Activated CD8-positive, alpha-beta memory T cell treated with anti-CD3 and anti-CD28 coated beads, Interleukin-2, amount 10 ng/mL, durations not matched to agents 7 days and 5 days (primary cell): ENCODE measurements around the gene GPR37. TPM values are rescaled to one million over a fixed set of nuclear protein-coding genes. Genes with fewer than 3 reads are reported as not detected.

ENCODE experiments used
- ATAC-seq: fragments of 150-1000 bp; cut with Tn5 transposase; one replicate; pipeline ENCODE4 v1.10.0; 2021; ENCODE audit warnings: moderate library complexity
- CTCF ChIA-PET: fragments of 350-600 bp; sonication (Branson Sonifier 250); formaldehyde crosslinking; loops from one replicate; lab custom pipeline; 2021; ENCODE audit warnings: antibody characterized with exemption; lab: Charles Lee
- DNase-seq: peaks from one replicate; pipeline ENCODE4 v3.0.0-alpha.2; 2020
- H3K27ac Mint-ChIP-seq: one replicate; pipeline ENCODE4 v1.8.0; 2021; ENCODE audit warnings: mild to moderate bottlenecking, mixed read lengths
- H3K27me3 Mint-ChIP-seq: one replicate; pipeline ENCODE4 v1.8.0; 2021; ENCODE audit warnings: mixed read lengths
- H3K36me3 Mint-ChIP-seq: one replicate; pipeline ENCODE4 v1.8.0; 2021; ENCODE audit warnings: mild to moderate bottlenecking, mixed read lengths
- H3K4me1 Mint-ChIP-seq: one replicate; pipeline ENCODE4 v1.8.0; 2021; ENCODE audit warnings: mixed read lengths
- H3K4me3 Mint-ChIP-seq: one replicate; pipeline ENCODE4 v1.8.0; 2021; ENCODE audit warnings: mild to moderate bottlenecking, moderate library complexity, mixed read lengths
- H3K9me3 Mint-ChIP-seq: one replicate; pipeline ENCODE4 v1.8.0; 2022; ENCODE audit warnings: low read depth, mixed read lengths
- total RNA-seq, 2 experiments: library from RNA; stranded (reverse); gene quantifications; one replicate each; pipeline ENCODE4 v1.2.3, GENCODE V29; 2021

GPR37 gene
- total RNA-seq: not detected

GRCh38 chr7:124765401-124766352 is at the start of gene GPR37:
Gene GPR37 (minus strand): TSS chr7:124765792. CDS start chr7:124764976, 816 bp downstream.
- Mint-ChIP-seq H3K9me3 (no peaks in the 10 kb centered on the region), H3K27ac (no peak within 1 kb of the TSS), H3K27me3 (peaks cover 60% of the 10 kb centered on the region), H3K4me1 (peaks cover 12% of the 10 kb centered on the region), H3K4me3 (peak within 1 kb of the TSS; percentile 64), H3K36me3 (no peaks in the 10 kb centered on the region)
- peak; percentile 69 for ATAC-seq
- peak; percentile 55 for DNase-seq
- CTCF ChIA-PET: no interaction called here

- Mint-ChIP-seq H3K36me3 (no peaks in the 10 kb centered on the region), H3K27me3 (peaks cover 10% of the 10 kb centered on the region), H3K4me1 (no peaks in the 10 kb centered on the region), H3K9me3 (no peaks in the 10 kb centered on the region), H3K27ac (no peak overlapping the region), H3K4me3 (no peak overlapping the region)
- CTCF ChIA-PET: no interaction called here
- DNase-seq (no peak), ATAC-seq (no peak)
These were observed 48.6 kb upstream of the GPR37 start for GRCh38 chr7:124813994-124814798.

GRCh38 chr7:124812764-124813163 is 47.2 kb upstream of the GPR37 start:
- Mint-ChIP-seq H3K36me3 (no peaks in the 10 kb centered on the region), H3K9me3 (no peaks in the 10 kb centered on the region), H3K4me1 (no peaks in the 10 kb centered on the region), H3K4me3 (no peak overlapping the region), H3K27ac (no peak overlapping the region), H3K27me3 (peaks cover 10% of the 10 kb centered on the region)
- ATAC-seq (no peak), DNase-seq (no peak)
- CTCF ChIA-PET: no interaction called here

GRCh38 chr7:124811341-124811740 is 45.7 kb upstream of the GPR37 start:
- Mint-ChIP-seq H3K27me3 (peaks cover 10% of the 10 kb centered on the region), H3K9me3 (no peaks in the 10 kb centered on the region), H3K4me3 (no peak overlapping the region), H3K4me1 (no peaks in the 10 kb centered on the region), H3K27ac (no peak overlapping the region), H3K36me3 (no peaks in the 10 kb centered on the region)
- CTCF ChIA-PET: no interaction called here
- no peak for ATAC-seq
- DNase-seq: no peak

GRCh38 chr7:124810605-124811004 is 45.0 kb upstream of the GPR37 start:
- CTCF ChIA-PET: no interaction called here
- Mint-ChIP-seq H3K27me3 (peaks cover 10% of the 10 kb centered on the region), H3K36me3 (no peaks in the 10 kb centered on the region), H3K4me3 (no peak overlapping the region), H3K4me1 (no peaks in the 10 kb centered on the region), H3K27ac (no peak overlapping the region), H3K9me3 (no peaks in the 10 kb centered on the region)
- ATAC-seq (no peak), DNase-seq (no peak)

GRCh38 chr7:124808206-124808605 is 42.6 kb upstream of the GPR37 start:
- Mint-ChIP-seq H3K4me1 (no peaks in the 10 kb centered on the region), H3K9me3 (no peaks in the 10 kb centered on the region), H3K4me3 (no peak overlapping the region), H3K27me3 (peaks cover 6% of the 10 kb centered on the region), H3K27ac (no peak overlapping the region), H3K36me3 (no peaks in the 10 kb centered on the region)
- no peak for DNase-seq
- no peak for ATAC-seq
- CTCF ChIA-PET: no interaction called here

GRCh38 chr7:124801330-124801895 is 35.8 kb upstream of the GPR37 start:
- ATAC-seq (no peak), DNase-seq (no peak)
- Mint-ChIP-seq H3K4me3 (no peak overlapping the region), H3K36me3 (no peaks in the 10 kb centered on the region), H3K27me3 (no peaks in the 10 kb centered on the region), H3K9me3 (no peaks in the 10 kb centered on the region), H3K4me1 (no peaks in the 10 kb centered on the region), H3K27ac (no peak overlapping the region)
- CTCF ChIA-PET: no interaction called here

- no peaks in the 10 kb centered on the region for H3K36me3 Mint-ChIP-seq
- no peaks in the 10 kb centered on the region for H3K4me1 Mint-ChIP-seq
- CTCF ChIA-PET: no interaction called here
- H3K27ac Mint-ChIP-seq: no peak overlapping the region
- DNase-seq (no peak), ATAC-seq (no peak)
- no peaks in the 10 kb centered on the region for H3K27me3 Mint-ChIP-seq
- H3K4me3 Mint-ChIP-seq: no peak overlapping the region
- peaks cover 4% of the 10 kb centered on the region for H3K9me3 Mint-ChIP-seq
These were observed 34.8 kb upstream of the GPR37 start for GRCh38 chr7:124800386-124800785.

- Mint-ChIP-seq H3K9me3 (peaks cover 4% of the 10 kb centered on the region), H3K27ac (no peak overlapping the region), H3K27me3 (no peaks in the 10 kb centered on the region), H3K4me3 (no peak overlapping the region), H3K4me1 (no peaks in the 10 kb centered on the region), H3K36me3 (no peaks in the 10 kb centered on the region)
- no peak for ATAC-seq
- no peak for DNase-seq
- CTCF ChIA-PET: no interaction called here
These were observed 33.9 kb upstream of the GPR37 start for GRCh38 chr7:124799448-124799847.

- Mint-ChIP-seq H3K36me3 (no peaks in the 10 kb centered on the region), H3K9me3 (peaks cover 4% of the 10 kb centered on the region)
These were observed 31.2 kb upstream of the GPR37 start for GRCh38 chr7:124796771-124797170.

GRCh38 chr7:124792696-124793095 is 27.1 kb upstream of the GPR37 start:
- Mint-ChIP-seq H3K36me3 (no peaks in the 10 kb centered on the region), H3K27me3 (peaks cover 15% of the 10 kb centered on the region), H3K9me3 (peaks cover 4% of the 10 kb centered on the region), H3K4me1 (no peaks in the 10 kb centered on the region), H3K4me3 (no peak overlapping the region), H3K27ac (no peak overlapping the region)
- ATAC-seq (no peak), DNase-seq (no peak)
- CTCF ChIA-PET: no interaction called here

More at GRCh38 chr7:124796771-124797170, 31.2 kb upstream of the GPR37 start:
- Mint-ChIP-seq H3K27me3 (peaks cover under 1% of the 10 kb centered on the region), H3K4me3 (no peak overlapping the region), H3K27ac (no peak overlapping the region), H3K4me1 (no peaks in the 10 kb centered on the region)
- ATAC-seq (no peak), DNase-seq (no peak)
- CTCF ChIA-PET: no interaction called here

GRCh38 chr7:124792002-124792401 is 26.4 kb upstream of the GPR37 start:
- no peak for ATAC-seq
- H3K36me3 Mint-ChIP-seq: no peaks in the 10 kb centered on the region
- H3K4me3 Mint-ChIP-seq: no peak overlapping the region
- no peak for DNase-seq
- H3K27ac Mint-ChIP-seq: no peak overlapping the region
- CTCF ChIA-PET: no interaction called here
- H3K4me1 Mint-ChIP-seq: no peaks in the 10 kb centered on the region
- H3K27me3 Mint-ChIP-seq: peaks cover 15% of the 10 kb centered on the region
- H3K9me3 Mint-ChIP-seq: peaks cover 4% of the 10 kb centered on the region

- Mint-ChIP-seq H3K27ac (no peak overlapping the region), H3K36me3 (no peaks in the 10 kb centered on the region), H3K4me3 (no peak overlapping the region), H3K4me1 (no peaks in the 10 kb centered on the region), H3K27me3 (peaks cover 15% of the 10 kb centered on the region), H3K9me3 (peaks cover 4% of the 10 kb centered on the region)
- DNase-seq (no peak), ATAC-seq (no peak)
- CTCF ChIA-PET: no interaction called here
These were observed 25.8 kb upstream of the GPR37 start for GRCh38 chr7:124791426-124791825.
